Endothelial cell of umbilical vein (primary cell): ENCODE results near the gene STK10. TPM values are rescaled to one million over a fixed set of nuclear protein-coding genes. Genes with fewer than 3 reads are reported as not detected.

Source experiments
- BruUV-seq: library from RNA; stranded (reverse); fragments of 400-500 nt; replicated peaks from 2 replicates; lab custom pipeline; 2021; lab: Mats Ljungman, UMichigan
- CTCF ChIA-PET: fragments of 300-600, 350-600 bp; sonication (Branson Sonifier 250); formaldehyde crosslinking; loops from one replicate; lab custom pipeline; 2021; ENCODE audit warnings: antibody characterized with exemption, inconsistent platforms; lab: Charles Lee
- POLR2A ChIA-PET: fragments of 300-600, 350-600 bp; sonication (Branson Sonifier 250); formaldehyde crosslinking; loops from one replicate; lab custom pipeline; 2021; ENCODE audit warnings: antibody characterized with exemption, inconsistent platforms; lab: Charles Lee
- DNase-seq: peaks from one replicate; pipeline ENCODE4 v3.0.0-alpha.2; 2011; ENCODE audit warnings: low read depth, low spot score
- FAIRE-seq: peaks from 2 replicates; lab custom pipeline; 2011; peaks lifted over from hg19 to GRCh38; lab: Jason Lieb, UNC
- H2AFZ ChIP-seq: 2 replicates; pipeline ENCODE4 v1.6.0; 2012; ENCODE audit warnings: low read depth, low read length, control low read depth, inconsistent platforms
- H3K27ac ChIP-seq: 2 replicates; pipeline ENCODE4 v1.5.1; 2011; ENCODE audit warnings: low read depth, mild to moderate bottlenecking, control low read depth, low read length, moderate library complexity; ENCODE audit not compliant: insufficient read depth
- H3K27me3 ChIP-seq, 2 experiments: 2 replicates each; pipeline versions ENCODE4 v1.6.0 to v1.6.1; 2011; ENCODE audit warnings: low read length in 2 of 2, mixed read lengths in 1 of 2; ENCODE audit not compliant: control insufficient read depth in 2 of 2, insufficient read depth in 2 of 2
- H3K36me3 ChIP-seq, 2 experiments: 2 replicates in 1 of 2; 3 replicates in 1 of 2; pipeline ENCODE4 v1.5.1; 2011; ENCODE audit warnings: low read length in 2 of 2, mild to moderate bottlenecking in 1 of 2, moderate library complexity in 1 of 2; ENCODE audit not compliant: control insufficient read depth in 2 of 2, insufficient read depth in 2 of 2; ENCODE audit errors: extremely low read depth in 1 of 2
- H3K4me1 ChIP-seq: 3 replicates; pipeline ENCODE4 v1.5.1; 2011; ENCODE audit warnings: mild to moderate bottlenecking, low read length; ENCODE audit not compliant: control insufficient read depth, insufficient read depth; ENCODE audit errors: extremely low read depth
- H3K4me2 ChIP-seq: 2 replicates; pipeline ENCODE4 v1.6.1; 2011; ENCODE audit warnings: low read length, control low read depth, mixed read lengths; ENCODE audit not compliant: insufficient read depth
- H3K4me3 ChIP-seq, 3 experiments: fragments of 200-600 bp in 1 of 3; sonication (generic), shearing (Covaris generic) in 1 of 3; replicated peaks in 1 of 3; 2 replicates each; pipeline ENCODE4 v1.5.1; 2011 to 2016; ENCODE audit warnings: control low read depth in 3 of 3, low read length in 3 of 3, mild to moderate bottlenecking in 2 of 3, inconsistent platforms in 1 of 3, low read depth in 1 of 3, moderate library complexity in 1 of 3; ENCODE audit not compliant: insufficient read depth in 1 of 3
- H3K79me2 ChIP-seq: 2 replicates; pipeline ENCODE4 v1.6.0; 2012; ENCODE audit warnings: low read length, inconsistent platforms; ENCODE audit not compliant: control insufficient read depth, insufficient read depth
- H3K9ac ChIP-seq: replicated peaks from 2 replicates; pipeline ENCODE3; 2011; ENCODE audit warnings: low read length, control low read depth; ENCODE audit not compliant: insufficient read depth; ENCODE audit errors: extremely low read depth
- H3K9me1 ChIP-seq: replicated peaks from 3 replicates; pipeline ENCODE4 v1.6.0; 2011; ENCODE audit warnings: mild to moderate bottlenecking, low read length; ENCODE audit not compliant: control insufficient read depth, insufficient read depth; ENCODE audit errors: extremely low read depth
- H3K9me3 ChIP-seq: replicated peaks from 2 replicates; pipeline ENCODE4 v1.5.1; 2012; ENCODE audit warnings: low read length, inconsistent platforms; ENCODE audit not compliant: control insufficient read depth, insufficient read depth
- H4K20me1 ChIP-seq: replicated peaks from 2 replicates; pipeline ENCODE3; 2011; ENCODE audit warnings: mild to moderate bottlenecking, low read length; ENCODE audit not compliant: control insufficient read depth, insufficient read depth; ENCODE audit errors: extremely low read depth
- CTCF ChIP-seq, 2 donors: IDR thresholded peaks; 1 replicate in 1 of 2; 2 replicates in 1 of 2; pipeline ENCODE4 v1.5.1; 2011; ENCODE audit warnings: low read length in 2 of 2, mild to moderate bottlenecking in 2 of 2, moderate library complexity in 2 of 2, control low read depth in 1 of 2, inconsistent platforms in 1 of 2, low read depth in 1 of 2; ENCODE audit not compliant: insufficient read depth in 1 of 2; ENCODE audit errors: extremely low read depth in 1 of 2
- EZH2 ChIP-seq: IDR thresholded peaks from 2 replicates; pipeline ENCODE4 v1.6.1; 2012; ENCODE audit warnings: borderline replicate concordance, low read depth, mild to moderate bottlenecking, moderate library complexity, low read length, inconsistent platforms; ENCODE audit not compliant: severe bottlenecking
- FOS ChIP-seq: IDR thresholded peaks from 2 replicates; pipeline ENCODE4 v1.6.1; 2011; ENCODE audit warnings: mild to moderate bottlenecking, low read length, moderate library complexity, borderline replicate concordance; ENCODE audit not compliant: insufficient read depth
- GATA2 ChIP-seq: IDR thresholded peaks from 2 replicates; pipeline ENCODE4 v1.7.0; 2011; ENCODE audit warnings: low read depth, mild to moderate bottlenecking, moderate library complexity, mixed read lengths, low read length; ENCODE audit not compliant: insufficient read length, insufficient read depth
- JUN ChIP-seq: IDR thresholded peaks from 2 replicates; pipeline ENCODE4 v1.6.1; 2011; ENCODE audit warnings: borderline replicate concordance, low read depth; ENCODE audit not compliant: insufficient read length, insufficient read depth
- MAX ChIP-seq: IDR thresholded peaks from 2 replicates; pipeline ENCODE4 v1.6.1; 2011; ENCODE audit not compliant: insufficient read depth, insufficient read length
- MYC ChIP-seq: IDR thresholded peaks from one replicate; pipeline ENCODE4 v1.6.1; 2011; ENCODE audit warnings: mild to moderate bottlenecking, low read depth, low read length
- POLR2A ChIP-seq: IDR thresholded peaks from 2 replicates; pipeline ENCODE4 v1.6.1; 2012; ENCODE audit warnings: low read depth, mild to moderate bottlenecking, control low read depth, low read length
- POLR2AphosphoS5 ChIP-seq: IDR thresholded peaks from 2 replicates; pipeline ENCODE4 v1.6.1; 2012; ENCODE audit warnings: low read depth, mild to moderate bottlenecking, control low read depth, low read length, moderate library complexity; ENCODE audit not compliant: insufficient read depth
- dilution Hi-C: fragments of 300-500 bp; cut with MboI; formaldehyde crosslinking; loops from one replicate; pipeline ENCODE4 v1.15.0; 2019; ENCODE audit warnings: low sequenced_read_pairs; ENCODE audit not compliant: extremely low pct_ligation_motif_present
- intact Hi-C: fragments of 100-400 bp; cut with micrococcal nuclease; formaldehyde crosslinking; loops from one replicate; pipeline ENCODE4 v1.10.0; 2022
- polyA plus RNA-seq, 4 experiments: library from polyadenylated mRNA; depleted of rRNA in 3 of 4; stranded (reverse) in 3 of 4; unstranded in 1 of 4; fragments of >200 nt; gene quantifications; 2 replicates each; pipeline versions ENCODE4 v1.2.1 to v1.2.3, GENCODE V29; 2011 to 2012; ENCODE audit warnings: missing spikeins in 1 of 4
- total RNA-seq: library from RNA; stranded (reverse); gene quantifications from 2 replicates; pipeline ENCODE4 v1.2.3, GENCODE V29; 2021

Gene STK10
- total and polyA plus RNA-seq, 2 donors (not counting 3 experiments of a cell fraction or from before 2014, with no cell fraction given): 16.9 to 47.2 TPM

DNA sequence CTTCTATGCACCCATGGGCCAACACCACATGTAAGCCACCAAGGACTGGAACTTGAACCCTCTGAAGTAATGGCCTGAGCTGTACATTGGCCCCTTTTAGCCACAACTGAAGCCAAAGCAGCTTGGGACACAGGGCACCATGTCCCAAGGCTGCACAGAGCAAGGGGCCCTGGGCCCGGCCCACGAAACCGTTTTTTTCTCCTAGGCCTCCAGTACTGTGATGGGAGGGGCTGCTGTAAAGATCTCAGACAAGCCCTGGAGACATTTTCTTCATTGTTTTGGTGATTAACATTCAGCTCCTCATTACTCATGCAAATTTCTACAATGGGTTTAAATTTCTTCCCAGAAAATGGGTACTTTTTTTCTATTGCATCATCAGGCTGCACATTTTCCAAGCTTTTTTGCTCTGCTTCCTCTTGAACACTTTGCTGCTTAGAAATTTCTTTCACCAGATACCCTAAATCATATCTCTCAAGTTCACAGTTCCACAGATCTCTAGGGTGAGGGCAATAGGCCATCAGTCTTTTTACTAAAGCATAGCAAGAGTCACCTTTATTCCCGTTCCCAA lies 156.0 kb downstream of the STK10 start:
- Histone ChIP-seq H3K36me3 (no peaks in the 10 kb centered on the region), H3K4me2 (no peak overlapping the region), H3K27ac (no peak overlapping the region), H2AFZ (no peak overlapping the region), H3K27me3 (peaks cover 6 to 14% of the 10 kb centered on the region in 2 experiments), H3K9ac (no peak overlapping the region), H3K4me1 (no peaks in the 10 kb centered on the region), H3K79me2 (no peaks in the 10 kb centered on the region), H4K20me1 (no peaks in the 10 kb centered on the region), H3K4me3 (no peak overlapping the region), H3K9me3 (no peaks in the 10 kb centered on the region), H3K9me1 (no peaks in the 10 kb centered on the region)
- ChIA-PET POLR2A (no interaction called here), CTCF (no interaction called here)
- no peak for DNase-seq
- FAIRE-seq: no peak
- no TSS peak for BruUV-seq
- intact Hi-C loops: no loop called here
- TF ChIP-seq CTCF (IDR thresholded peaks at IDR 0.05; ENCODE audit: extremely low read depth in 1 of 2, insufficient read depth in 1 of 2, low read depth in 1 of 2, low read length in 2 of 2): no peak
- no peak for TF ChIP-seq EZH2
- TF ChIP-seq POLR2AphosphoS5: no peak
- TF ChIP-seq POLR2A: no peak
- TF ChIP-seq MYC: no peak
- TF ChIP-seq JUN: no peak
- TF ChIP-seq MAX: no peak
- no peak for TF ChIP-seq GATA2
- no peak for TF ChIP-seq FOS
- dilution Hi-C loops: no loop called here
